H1 (cell line): ENCODE results near the gene MOGAT3. TPM values are rescaled to one million over a fixed set of nuclear protein-coding genes. Genes with fewer than 3 reads are reported as not detected.

Source experiments
- BACH1 ChIP-seq: IDR thresholded peaks from 2 replicates; pipeline ENCODE4 v1.6.1; 2012; ENCODE audit warnings: low read length, improper control_type of control experiment
- BCL11A ChIP-seq, 2 experiments: IDR thresholded peaks; one replicate each; pipeline ENCODE4 v1.6.1; 2011; ENCODE audit warnings: low read depth in 2 of 2, low read length in 2 of 2, mild to moderate bottlenecking in 2 of 2
- CBX5 ChIP-seq: fragments of 300-800, 300-1000 bp; sonication (generic); IDR thresholded peaks from 2 replicates; pipeline ENCODE4 v1.7.1; 2016; ENCODE audit warnings: antibody characterized with exemption, low read length, low read depth
- CREB1 ChIP-seq: IDR thresholded peaks from 2 replicates; pipeline ENCODE4 v1.6.1; 2012; ENCODE audit warnings: inconsistent platforms
- EGR1 ChIP-seq: IDR thresholded peaks from 2 replicates; pipeline ENCODE4 v1.6.1; 2011; ENCODE audit warnings: low read depth, low read length, borderline replicate concordance
- KDM1A ChIP-seq: fragments of 200-600, 300-600 bp; sonication (generic); IDR thresholded peaks from 2 replicates; pipeline ENCODE4 v1.7.1; 2016; ENCODE audit warnings: mild to moderate bottlenecking, low read length, borderline replicate concordance
- KDM5A ChIP-seq: fragments of 200-600 bp; IDR thresholded peaks from 2 replicates; pipeline ENCODE4 v1.7.1; 2012; ENCODE audit warnings: mild to moderate bottlenecking, low read length, inconsistent platforms, mixed read lengths
- NRF1 ChIP-seq: IDR thresholded peaks from 2 replicates; pipeline ENCODE4 v1.6.1; 2011; ENCODE audit warnings: mild to moderate bottlenecking, low read depth, low read length, improper control_type of control experiment
- RBBP5 ChIP-seq: IDR thresholded peaks from 2 replicates; pipeline ENCODE4 v1.7.1; 2012; ENCODE audit warnings: low read depth, mild to moderate bottlenecking, inconsistent platforms, low read length, moderate library complexity, borderline replicate concordance
- polyA plus RNA-seq, 7 experiments: library from polyadenylated mRNA; depleted of rRNA in 3 of 7; stranded (reverse) in 5 of 7; unstranded in 2 of 7; fragments of >200 nt in 5 of 7; fragments of 200-250 nt in 2 of 7; gene quantifications; 1 replicate in 5 of 7; 2 replicates in 1 of 7; 4 replicates in 1 of 7; pipeline versions ENCODE4 v1.2.1 to v1.2.3, GENCODE V29; 2011 to 2013; ENCODE audit warnings: missing spikeins in 2 of 7, mixed read lengths in 2 of 7
- total RNA-seq: library from RNA; stranded (reverse); fragmentation: NEBNext Ultra II Directional; extraction: Animal tissue kit (Norgen Biotek cat#: 25700); gene quantifications from 2 replicates; pipeline ENCODE4 v1.2.1, GENCODE V29; 2021

The MOGAT3 gene
- total and polyA plus RNA-seq, 2 of the 8 experiments (the other 6 are each of a cell fraction or from before 2014, with no cell fraction given) = 0.21 to 0.82 TPM

- TF ChIP-seq KDM1A = no peak
- no peak for TF ChIP-seq NRF1
- no peak for TF ChIP-seq CBX5
- TF ChIP-seq BACH1 = no peak
- TF ChIP-seq RBBP5 = no peak
- TF ChIP-seq BCL11A (IDR thresholded peaks at IDR 0.05; ENCODE audit: low read depth in 2 of 2, low read length in 2 of 2) = no peak
- no peak for TF ChIP-seq KDM5A
- no peak for TF ChIP-seq CREB1
- TF ChIP-seq EGR1 = no peak
Observed at GRCh38 chr7:101238226-101239182, 37.7 kb upstream of the MOGAT3 start (continued).
